ENCODE results near the gene TAF4B.
"Not testable (repeated sequence)": the region's sequence is repeated elsewhere in the genome, so short reads cannot be mapped to it uniquely, and the experiment has no call there.

Gene TAF4B

DNA sequence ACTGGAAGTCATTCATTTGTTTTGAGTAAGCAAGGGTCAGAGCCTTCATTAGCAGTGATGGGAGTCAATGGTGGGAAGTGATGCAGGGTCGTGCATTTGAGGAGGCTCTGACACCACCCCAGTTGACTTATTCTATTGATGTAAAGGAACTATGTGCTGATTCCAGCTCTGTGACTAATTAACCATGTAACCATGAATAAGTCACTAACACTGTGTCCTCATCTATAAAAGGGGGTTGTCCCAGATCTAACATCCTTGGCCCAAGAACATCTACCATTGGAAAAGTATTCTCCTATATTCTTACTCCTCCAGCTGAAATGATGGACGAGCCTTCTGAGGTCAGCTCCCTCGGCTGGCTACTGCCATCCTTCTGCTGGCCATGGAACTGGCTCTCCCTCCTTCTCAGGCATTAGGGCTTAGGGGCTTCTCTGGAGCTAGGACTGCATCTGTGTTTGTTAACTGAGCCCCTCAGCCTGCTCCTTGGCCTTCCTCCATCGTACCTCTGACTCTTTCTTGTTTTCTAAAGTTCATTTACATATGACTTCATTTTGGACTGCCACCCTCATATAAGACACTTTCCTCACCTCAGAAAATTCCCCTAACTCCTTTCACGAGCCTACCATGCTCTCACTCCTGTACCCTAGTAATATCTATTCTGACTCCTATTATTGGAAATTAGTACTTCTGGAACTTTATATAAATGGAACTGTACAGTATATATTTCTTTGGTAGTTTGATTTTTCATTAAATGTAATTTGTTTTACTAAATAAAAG is 206.6 kb downstream of the TAF4B start:
- no peak for DNase-seq

DNA sequence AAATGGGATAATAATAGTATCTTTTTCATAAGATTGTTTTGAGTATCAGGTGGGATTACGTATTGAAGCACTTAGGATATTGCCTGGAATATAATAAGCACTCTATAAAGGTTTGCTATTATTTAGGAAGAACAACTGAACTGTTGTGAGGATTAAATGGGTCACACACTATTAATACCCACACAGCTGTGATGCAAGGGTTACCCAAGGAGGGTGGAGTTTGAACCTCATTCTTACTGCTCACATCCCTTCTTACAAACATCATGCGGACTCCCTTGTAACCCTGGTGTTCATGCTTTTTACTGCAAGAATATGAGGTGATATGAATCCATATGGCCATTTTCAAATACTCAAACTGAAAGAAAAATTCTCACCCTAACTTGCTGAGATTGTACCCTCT is 208.6 kb downstream of the TAF4B start:
- DNase-seq = no peak

DNA sequence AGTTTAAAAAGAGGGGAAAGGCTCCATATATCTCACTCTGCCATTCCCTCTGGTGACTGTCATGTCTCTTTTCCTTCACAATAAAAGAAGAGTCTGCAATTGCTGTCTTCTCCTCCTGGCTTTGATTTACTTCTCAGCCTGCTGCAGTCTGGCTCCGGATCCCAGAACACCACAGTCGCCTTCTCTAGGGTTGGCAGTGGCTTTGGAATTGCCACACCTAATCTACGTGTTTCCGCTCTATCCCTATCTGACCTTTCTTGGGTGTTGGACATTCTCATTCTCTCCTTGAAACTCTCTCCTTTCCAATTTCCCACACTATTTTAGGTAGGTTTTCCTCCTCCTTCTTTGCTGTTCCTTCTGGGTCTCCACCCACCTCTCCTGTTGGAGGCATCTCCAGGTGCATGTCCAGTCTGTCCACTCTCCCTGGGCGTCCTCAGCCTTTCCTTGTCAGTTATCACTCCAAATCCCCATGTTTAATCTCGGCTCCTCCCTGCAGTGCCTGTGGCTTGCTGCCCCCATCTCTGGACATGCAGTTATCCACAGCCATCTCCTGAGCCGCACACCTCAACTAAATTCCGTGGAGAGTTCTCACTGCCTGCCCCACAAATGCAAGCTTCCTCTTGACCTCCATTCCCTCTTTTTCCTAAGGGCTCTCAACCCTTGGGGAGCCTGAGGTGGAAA is 209.3 kb downstream of the TAF4B start:
- DNase-seq = no peak

DNA sequence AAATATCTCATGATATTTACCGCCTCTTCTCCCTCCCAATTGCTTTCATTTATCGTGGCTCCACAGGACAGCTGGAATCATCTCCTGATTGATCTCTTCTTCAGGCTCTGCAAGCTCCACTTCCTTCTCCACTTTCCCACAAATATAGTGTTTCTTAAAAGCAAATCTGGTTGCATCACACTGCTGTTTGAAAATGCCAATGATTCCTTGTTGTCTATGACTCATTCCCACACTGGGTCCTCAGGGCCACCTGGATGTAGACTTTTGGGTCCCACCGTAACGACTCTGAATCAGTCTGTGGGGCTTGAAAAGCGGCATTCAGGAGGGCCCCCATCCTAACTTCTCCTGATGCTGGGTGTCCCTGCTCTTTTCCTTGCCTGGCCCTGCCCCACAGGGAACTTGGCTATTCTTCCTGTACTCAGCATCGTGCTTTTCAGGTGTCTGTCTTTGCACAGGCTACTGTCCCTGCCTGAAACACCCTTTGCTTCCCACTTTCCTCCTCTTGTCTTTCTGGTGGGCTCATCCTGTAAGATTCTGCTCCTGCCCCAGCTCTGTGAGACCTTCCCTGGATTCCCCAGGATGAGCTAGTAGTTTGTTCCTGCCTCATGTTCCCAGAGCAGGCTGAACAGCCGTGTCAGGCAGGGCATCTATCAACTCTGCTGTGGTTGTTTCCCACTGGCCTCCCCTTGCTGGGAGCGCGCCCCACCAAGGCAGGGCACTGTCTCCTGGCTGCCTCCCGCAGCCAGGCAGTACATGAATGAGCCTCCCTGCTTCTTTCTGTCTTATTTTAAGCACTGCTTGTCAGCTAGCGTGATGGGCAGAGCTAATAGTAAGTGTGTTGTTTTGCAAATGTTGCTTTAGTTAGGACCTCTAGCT is 210.2 kb downstream of the TAF4B start:
- DNase-seq = no peak

DNA sequence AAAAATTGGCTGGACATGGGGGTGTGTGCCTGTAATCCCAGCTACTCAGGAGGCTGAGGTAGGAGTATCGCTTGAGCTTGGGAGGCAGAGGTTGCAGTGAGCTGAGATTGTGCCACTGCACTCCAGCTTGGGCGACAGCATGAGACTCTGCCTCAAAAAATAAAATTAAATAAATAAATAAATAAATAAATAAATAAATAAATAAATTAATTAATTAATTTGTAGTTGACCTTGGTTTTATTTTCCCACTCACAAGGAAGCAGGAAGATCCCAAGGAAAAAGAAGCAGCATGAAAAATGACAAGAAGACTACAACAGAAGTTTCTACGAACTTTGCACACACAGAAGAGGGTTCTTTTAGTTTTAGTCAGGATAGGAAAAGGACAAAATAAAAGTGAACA is 211.4 kb downstream of the TAF4B start:
- not testable (repeated sequence) for DNase-seq

DNA sequence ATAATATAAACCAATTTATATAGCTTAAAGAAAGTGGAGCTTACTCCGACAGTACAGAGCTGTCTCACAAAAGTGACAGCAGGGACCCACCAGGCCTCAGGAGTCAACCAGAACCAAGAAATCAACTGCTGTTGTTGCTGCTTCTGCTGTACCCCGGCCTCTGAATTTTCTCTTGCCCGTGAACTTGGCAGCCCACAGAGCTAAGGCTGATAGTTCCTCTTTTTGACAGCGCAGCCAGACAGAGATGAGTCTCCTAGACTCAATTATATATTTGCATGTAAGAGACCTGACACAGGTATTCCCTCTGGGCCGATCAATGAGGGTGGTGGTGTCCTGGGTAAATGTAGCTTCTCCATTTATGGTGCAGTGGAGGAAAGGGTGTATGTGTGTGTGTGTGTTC is 212.7 kb downstream of the TAF4B start:
- DNase-seq = no peak

DNA sequence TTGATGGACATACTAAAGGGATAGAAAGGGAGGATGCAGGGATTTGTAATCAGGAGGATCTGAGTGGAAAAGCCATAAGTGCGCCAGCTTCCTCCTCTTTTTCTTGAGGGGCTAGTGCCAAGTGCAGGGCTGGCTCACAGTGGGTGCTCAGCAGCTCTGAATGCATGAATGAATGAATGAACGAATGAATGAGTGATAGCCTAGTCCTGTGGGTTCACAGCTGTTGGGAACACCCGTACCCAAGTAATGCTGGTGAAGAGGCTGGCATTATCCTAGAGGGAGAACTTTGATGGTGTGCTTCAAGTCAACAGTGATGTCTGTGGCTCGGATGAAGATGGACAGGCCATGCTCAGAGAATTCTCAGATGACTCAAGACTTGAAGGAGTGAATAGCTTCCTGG is 213.3 kb downstream of the TAF4B start:
- no peak for DNase-seq

DNA sequence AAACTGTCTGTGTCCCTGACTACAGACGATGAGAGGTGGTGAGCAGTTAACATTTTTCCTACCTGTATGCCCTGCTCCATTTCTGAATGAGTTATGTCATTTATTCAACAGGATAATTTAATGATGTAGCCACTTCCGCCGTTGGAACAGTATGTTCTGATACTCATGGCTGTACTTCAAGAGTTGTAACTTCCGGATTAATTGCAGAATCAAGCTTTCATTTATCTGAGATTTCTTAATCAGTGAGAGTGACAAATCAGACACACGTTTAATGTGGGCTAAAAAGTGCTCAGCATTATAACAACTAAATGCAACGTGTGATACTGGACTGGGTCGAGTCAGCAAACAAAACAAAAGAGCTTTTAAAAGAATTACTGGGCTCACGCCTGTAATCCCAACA is 214.4 kb downstream of the TAF4B start:
- DNase-seq = no peak
